GM12864 (cell line): Measurements from ENCODE around the gene SMG6.

Source experiments
- DNase-seq: peaks from one replicate; pipeline ENCODE4 v3.0.0-alpha.2; 2011; ENCODE audit warnings: low read depth
- H3K4me3 ChIP-seq: 2 replicates; pipeline ENCODE4 v1.5.1; 2011; ENCODE audit warnings: mild to moderate bottlenecking, low read depth, low read length, control low read depth
- TF ChIP-seq, protein P1 (sequence below): IDR thresholded peaks from 2 replicates; pipeline ENCODE4 v1.5.1; 2011; ENCODE audit warnings: low read depth, mild to moderate bottlenecking, moderate library complexity, low read length, control low read depth, inconsistent platforms; ENCODE audit errors: missing control alignments

The SMG6 gene

DNA sequence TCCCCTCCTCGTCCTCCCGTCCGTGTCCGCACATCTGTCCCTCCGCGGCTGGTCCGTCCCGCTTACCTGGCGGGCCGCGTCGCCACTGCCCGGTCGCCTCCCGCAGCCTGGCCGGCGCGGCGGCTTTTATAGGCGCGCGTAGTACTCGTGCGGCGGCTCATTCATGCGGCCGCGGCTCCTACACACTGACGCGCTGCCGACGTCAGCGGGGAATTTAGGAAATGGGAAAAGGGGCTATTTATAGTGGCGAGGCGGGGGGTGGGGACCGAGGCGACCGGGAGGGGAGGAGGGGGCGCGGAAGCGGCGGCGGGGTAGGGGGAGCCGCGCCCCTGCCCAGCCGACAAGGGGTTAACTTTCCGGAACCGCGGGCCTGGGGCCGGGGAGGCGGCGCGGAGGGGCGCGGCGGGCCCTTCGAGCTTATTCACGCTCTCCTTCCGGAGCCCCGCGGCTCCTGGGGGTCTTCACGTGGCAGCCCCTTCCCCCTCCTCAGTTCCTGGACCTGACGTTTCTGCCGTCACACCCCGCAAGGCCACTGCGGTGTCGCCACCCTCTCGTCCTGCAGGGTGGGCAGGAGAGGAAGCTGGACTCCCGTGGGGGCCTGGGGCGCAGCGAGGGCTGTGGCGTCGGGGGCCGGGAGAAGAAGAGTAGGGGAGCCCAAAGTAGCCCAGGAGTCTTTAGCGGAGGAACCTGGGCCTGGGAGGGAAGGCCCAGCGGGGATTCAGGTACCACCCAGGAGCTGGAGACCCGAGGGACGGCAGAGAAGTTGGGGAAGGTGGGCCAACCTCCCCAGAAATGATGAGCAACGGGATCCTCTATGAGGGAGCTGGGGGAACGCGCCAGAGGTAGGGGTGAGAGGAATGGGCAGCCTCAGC, 252.3 kb downstream of the SMG6 start:
- TF ChIP-seq, protein P1, sequence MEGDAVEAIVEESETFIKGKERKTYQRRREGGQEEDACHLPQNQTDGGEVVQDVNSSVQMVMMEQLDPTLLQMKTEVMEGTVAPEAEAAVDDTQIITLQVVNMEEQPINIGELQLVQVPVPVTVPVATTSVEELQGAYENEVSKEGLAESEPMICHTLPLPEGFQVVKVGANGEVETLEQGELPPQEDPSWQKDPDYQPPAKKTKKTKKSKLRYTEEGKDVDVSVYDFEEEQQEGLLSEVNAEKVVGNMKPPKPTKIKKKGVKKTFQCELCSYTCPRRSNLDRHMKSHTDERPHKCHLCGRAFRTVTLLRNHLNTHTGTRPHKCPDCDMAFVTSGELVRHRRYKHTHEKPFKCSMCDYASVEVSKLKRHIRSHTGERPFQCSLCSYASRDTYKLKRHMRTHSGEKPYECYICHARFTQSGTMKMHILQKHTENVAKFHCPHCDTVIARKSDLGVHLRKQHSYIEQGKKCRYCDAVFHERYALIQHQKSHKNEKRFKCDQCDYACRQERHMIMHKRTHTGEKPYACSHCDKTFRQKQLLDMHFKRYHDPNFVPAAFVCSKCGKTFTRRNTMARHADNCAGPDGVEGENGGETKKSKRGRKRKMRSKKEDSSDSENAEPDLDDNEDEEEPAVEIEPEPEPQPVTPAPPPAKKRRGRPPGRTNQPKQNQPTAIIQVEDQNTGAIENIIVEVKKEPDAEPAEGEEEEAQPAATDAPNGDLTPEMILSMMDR, result no peak
- no peak overlapping the region for H3K4me3 ChIP-seq
- no peak for DNase-seq

DNA sequence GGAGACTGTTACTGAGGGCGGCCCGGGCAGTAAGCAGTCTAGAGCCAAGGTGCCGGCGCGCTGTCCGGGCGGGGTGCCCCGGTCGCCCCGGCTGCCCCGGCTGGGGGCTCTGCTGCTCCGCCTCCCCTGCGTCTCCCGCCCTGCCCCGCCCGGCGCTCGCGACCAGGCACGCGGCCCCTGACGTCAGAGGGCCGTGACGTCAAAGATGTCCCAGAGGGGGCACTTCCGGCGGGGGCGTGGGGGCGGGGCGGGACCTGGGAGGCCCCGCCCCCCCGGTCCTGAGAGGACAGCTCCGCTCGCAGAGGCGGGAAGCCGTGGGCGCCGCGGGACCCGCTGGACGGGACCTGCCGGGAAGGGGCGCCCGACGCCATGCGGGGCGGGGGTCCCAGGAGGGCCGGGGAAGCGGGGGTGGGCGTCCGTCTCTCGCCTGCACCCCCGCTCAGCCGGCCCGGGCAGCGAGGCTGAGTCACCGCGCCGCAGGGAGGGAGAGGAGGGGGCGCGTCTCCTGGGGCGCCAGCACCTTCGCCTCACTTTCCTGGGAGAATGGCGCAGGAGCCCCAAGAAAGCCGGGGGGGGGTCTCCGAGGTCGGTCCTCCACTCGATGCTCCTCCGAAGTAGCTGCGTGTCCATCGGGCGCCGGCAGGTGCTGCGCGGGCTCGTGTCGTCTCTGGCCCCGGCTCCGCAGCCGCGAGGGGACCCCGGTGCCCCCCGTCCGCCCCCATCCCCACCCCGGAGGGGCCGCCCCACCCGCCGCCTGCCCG, 253.1 kb downstream of the SMG6 start:
- peak overlapping the region; percentile 57 for H3K4me3 ChIP-seq
- TF ChIP-seq, protein P1, result no peak
- no peak for DNase-seq

DNA sequence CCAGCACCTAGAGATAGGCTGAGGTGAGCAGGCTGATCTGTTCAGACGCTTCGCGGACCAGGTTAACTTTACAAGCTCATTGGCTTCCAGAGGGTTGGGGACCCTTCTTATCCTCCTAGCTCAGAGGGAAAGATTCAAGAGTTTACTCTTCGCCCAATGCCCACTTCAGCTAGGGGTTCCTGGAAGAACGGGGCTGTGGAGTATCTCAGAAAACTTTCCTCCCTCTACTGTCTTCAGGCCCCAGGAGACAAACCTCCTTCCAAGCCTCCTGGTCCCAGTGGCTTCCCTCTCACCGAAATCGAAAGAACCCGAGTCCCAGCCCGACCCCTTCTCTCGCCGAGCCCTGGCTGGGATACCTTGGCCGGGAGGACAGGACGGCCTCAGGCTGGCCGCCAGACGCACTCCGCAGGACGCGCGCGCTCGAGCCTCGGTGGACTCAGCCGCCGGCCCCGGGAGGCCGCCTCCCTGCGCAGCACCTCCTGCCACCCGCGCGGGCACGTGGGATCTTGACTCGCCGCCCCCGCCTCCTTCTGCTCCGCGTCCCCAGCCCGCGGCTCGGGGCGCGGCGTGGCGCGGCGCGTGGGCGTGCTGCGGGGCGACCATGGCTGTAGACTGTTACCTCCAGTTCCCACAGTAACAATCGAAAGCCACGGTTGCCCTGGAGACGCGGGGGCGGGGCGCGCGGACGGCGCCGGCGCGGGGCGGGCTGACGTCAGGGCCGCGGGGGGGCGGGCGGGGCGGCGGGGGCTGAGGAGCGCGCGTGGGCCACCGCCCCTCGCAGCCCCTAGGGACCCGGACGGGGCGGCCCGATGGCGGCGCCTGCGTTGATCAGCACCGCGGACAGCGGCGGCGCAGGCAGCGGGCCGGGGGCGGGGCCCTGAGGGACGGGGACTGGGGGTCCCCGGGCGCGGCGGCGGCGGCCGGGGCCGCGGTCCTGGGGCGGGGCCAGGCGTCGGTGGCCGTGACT, 254.0 kb downstream of the SMG6 start:
- DNase-seq, result no peak
- H3K4me3 ChIP-seq, result peak overlapping the region; percentile 68
- TF ChIP-seq, protein P1, result no peak

DNA sequence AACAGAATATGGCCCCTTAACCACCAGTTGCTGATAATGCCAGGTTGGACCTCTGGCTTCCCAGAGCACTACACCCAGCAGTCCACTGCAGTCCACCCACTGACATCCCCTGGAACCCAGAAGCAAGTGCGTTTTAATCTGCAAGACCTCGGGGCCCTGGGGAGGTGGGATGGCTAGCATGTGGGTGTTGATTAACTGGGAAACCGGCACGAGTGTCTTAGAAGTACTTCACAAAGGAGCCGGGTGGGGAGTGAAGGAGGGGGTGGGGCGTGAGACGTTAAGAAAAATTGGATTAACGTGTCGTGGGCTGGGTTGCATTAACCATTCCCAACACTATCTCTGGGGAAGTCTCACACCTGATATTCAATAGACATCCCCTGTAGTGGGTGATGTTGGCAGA, 254.8 kb downstream of the SMG6 start:
- no peak for DNase-seq
- TF ChIP-seq, protein P1, result no peak
- H3K4me3 ChIP-seq, result no peak overlapping the region

DNA sequence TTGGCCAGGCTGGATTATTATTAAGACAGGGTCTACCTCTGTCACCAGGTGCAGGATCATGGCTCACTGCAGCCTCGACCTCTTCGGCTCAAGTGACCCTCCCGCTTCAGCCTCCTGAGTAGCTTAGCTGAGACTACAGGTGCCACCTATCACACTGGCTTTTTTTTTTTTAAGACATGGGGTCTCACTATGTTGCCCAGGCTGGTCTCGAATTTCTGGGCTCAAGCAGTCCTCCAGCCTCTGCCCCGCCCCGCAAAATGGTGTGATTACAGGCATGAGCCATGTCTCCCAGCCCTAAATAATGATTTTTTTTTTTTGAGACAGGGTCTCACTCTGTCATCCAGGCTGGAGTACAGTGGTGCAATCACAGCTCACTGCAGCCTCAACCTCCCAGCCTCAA, 256.0 kb downstream of the SMG6 start:
- no peak for DNase-seq
- H3K4me3 ChIP-seq, result no peak overlapping the region
- TF ChIP-seq, protein P1, result no peak

DNA sequence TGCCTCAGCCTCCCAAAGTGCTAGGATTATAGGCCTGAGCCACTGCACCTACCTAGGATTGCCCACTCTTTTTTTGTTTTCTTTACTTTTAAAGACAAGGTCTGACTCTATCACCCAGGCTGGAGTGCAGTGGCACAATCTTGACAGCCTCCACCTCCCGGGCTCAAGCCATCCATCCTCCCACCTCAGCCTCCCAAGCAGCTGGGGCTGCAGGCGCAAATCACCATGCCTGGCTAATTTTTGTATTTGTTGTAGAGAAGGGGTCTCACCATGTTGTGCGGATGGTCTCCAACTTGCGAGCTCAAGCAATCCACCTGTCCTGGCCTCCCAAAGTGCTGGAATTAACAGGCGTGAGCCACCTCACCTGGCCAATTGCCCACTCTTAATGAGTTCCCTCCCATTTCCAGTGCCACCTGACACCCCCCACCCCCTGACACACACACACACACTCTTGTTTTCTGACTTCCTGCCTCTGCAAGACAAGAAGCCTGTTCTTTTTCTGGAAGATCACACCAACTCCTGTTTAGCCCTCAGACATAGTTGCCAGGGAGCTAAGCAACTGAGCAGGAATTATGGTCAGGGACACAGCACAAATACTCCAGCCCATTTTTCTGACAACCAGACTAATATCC, 259.2 kb downstream of the SMG6 start:
- H3K4me3 ChIP-seq, result no peak overlapping the region
- DNase-seq, result no peak
- TF ChIP-seq, protein P1, result no peak
